GM18951 (cell line): ENCODE measurements around the gene NUFIP1.

Experiments used
- POLR2A ChIP-seq: IDR thresholded peaks from 4 replicates; pipeline ENCODE4 v1.6.1; 2011; ENCODE audit warnings: mild to moderate bottlenecking; ENCODE audit not compliant: insufficient read length, insufficient read depth; ENCODE audit errors: extremely low read depth
- in situ Hi-C: fragments of 300-500 bp; cut with MboI; formaldehyde crosslinking; loops from one replicate; pipeline ENCODE4 v1.12.0; 2022; ENCODE audit warnings: low sequenced_read_pairs, mixed read lengths, inconsistent platforms; ENCODE audit not compliant: unreplicated experiment

NUFIP1 gene

DNA sequence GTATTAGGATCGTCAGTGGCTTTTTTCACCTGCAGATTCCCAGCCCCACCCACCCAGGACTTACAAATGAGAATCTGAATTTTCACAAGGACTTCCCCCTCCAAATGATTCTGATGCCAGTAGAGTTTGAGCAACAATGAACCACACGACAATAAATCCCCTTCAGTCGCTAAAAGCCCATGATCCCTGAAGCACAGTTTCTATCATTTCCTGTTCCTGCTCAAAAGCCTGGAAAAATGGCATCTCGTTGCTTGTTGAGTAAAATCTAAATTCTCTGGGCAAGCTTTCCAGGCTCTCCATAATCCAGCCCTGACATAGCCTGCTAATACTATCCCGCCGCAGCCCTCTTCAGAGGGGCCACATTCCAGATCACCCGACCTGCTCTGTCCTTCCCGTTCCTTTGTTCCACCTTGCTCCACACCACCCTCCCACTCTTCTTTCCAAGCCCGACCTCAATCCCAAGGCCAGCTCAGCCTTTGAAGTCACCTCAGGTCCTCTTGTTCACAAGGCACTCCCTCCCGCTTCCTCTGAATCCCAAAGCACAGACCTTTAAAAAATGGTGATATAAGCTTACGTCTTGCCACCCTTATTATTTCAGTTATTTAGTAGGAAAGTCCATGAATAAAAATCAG is 67.9 kb downstream of the NUFIP1 start:
- TF ChIP-seq POLR2A: no peak
- in situ Hi-C loops: no loop called here

DNA sequence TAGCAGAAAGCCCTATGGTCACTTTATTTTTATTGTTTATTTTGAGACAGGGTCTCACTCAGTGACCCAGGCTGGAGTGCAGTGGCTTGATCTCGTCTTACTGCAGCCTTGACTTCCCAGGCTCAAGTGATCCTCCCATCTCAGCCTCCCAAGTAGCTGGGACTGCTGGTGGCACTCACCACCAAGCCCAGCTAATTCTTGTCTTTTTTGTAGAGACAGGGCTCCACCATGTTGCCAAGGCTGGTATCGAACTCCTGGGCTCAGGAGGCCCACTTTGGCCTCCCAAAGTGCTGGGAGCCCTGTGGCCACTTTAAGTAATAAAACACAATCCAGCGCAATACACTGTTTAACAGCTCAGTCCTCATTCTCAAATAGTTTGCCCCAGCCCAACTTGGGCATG is 69.3 kb downstream of the NUFIP1 start:
- TF ChIP-seq POLR2A: no peak
- in situ Hi-C loops: no loop called here

DNA sequence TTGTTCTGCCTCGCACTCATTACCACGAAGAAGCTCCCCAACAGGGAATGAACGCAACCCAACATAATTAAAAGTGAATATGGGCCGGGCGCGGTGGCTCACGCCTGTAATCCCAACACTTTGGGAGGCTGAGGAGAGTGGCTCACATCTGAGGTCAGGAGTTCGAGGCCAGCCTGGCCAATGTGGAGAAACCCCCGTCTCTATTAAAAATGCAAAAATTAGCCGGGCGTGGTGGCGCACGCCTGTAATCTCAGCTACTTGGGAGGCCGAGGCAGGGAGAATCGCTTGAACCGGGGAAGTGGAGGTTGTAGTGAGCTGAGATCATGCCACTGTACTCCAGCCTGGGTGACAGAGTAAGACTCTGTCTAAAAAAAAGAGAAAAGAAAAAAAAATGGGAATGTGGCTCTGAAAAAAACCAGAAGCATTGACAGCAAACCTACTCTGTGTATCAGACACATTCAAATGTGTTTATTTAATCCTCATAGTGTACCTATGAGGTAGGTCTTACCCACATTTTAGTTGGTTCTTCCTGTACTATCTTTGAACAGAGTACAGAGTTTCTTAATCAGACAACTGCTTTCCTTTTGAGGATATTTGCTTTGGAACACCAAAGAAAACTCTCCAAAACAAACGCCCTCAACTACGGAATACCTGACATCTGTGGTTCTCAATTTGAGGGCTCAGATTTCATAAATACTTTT is 70.0 kb downstream of the NUFIP1 start:
- in situ Hi-C loops: no loop called here
- no peak for TF ChIP-seq POLR2A

DNA sequence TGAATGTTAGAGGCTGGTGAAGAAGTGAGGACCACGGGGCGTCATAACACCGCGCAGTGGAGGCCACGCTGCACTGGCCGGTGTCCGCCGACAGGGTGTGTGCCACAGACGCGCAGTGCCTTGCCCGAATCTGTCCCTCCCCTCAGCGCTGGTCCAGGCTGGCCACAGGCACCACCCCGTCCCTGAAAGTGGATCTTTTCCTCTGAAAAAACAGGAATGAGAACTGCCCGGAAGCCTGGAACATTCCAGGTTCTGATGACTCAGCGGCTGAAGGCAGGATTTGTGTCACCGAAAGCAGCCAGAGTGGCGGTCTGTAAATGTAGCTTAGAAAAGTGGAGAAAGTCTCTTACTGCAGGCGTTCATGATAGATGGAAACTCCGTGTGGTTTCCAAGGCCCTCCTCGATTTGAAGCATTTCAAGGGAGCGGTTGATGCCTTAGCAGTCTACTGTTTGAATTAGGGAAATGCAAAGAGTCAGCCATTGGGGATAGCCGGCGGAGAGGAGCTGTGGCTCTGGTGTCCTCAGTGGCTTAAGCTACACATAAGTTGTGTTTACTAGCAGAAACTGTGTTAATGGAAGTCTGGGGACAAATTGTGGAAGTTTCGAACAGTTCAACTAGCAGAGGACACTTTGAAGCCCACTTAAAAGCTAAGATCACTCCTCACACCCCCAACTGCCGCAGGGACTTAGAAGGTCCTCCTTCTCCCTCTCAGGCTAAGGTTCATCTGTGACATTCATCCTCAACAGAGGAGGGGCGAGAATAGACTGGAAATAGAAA is 70.8 kb downstream of the NUFIP1 start:
- TF ChIP-seq POLR2A: no peak
- in situ Hi-C loops: no loop called here

DNA sequence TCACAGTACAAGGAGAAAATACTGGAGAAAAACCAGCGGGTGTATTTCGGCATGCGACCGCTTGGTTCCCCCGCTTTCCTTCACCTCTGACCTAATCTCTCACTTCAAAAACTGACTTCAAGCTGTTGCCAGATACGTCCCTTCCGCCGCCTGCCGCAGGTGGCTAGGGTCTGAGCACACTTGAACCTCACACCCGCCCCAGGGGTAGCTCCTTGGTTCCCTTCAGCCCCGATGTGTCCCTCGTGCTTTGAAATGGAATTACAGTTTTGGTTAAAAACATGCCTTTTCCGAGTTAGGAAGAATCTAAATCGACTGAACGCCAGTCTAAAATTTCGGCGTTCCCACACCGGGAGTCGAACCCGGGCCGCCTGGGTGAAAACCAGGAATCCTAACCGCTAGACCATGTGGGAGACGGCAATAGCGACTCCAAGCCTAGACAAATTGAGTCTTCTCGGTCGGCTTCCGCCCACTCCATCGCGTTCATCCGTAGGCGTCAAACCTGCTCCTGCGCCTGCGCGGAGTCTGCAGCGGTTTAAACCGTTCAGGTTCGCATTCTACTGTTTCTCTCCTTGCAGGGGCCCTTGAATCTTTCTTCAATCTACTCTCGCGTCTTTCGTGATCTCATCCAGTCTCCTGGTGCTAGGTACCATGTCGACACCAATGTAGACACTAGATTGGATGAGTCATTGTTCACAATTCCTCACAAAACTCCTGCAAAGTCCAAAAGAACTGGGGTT is 71.5 kb downstream of the NUFIP1 start:
- in situ Hi-C loops: no loop called here
- peak; percentile 24 for TF ChIP-seq POLR2A

DNA sequence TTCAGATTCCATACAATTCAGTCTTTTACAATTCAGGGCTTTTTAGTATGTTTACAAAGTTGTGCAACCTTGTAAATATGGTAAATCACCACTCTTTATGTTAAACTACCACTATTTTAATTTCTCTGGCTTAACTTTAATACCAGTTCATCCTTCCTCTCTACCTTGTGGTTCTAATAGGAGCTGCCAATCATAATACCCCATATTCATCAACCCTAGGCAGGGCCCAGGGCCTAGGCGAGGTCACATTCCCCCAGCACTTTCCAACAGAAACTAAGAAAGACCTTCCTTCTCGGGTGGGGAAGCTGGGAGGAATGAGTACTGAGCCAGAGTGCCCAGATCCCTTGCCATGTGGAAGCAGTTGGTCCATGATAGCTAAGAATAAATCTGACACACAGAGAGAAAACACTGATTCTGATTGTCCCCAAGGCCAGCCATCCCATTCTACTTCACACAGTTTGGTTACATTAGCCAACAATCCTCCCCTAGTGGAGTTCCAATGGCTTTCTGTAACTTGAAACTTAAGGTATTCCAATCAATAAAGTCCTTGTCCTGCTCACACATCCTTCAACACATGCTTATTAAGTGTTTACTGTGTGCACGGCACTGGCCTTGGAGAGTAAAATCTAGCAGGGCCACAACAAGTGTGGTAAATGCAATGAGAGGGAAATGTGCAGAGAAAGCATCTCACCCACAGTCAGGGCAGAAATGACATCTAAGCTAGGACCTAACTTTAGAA is 76.8 kb downstream of the NUFIP1 start:
- in situ Hi-C loops: no loop called here
- no peak for TF ChIP-seq POLR2A

DNA sequence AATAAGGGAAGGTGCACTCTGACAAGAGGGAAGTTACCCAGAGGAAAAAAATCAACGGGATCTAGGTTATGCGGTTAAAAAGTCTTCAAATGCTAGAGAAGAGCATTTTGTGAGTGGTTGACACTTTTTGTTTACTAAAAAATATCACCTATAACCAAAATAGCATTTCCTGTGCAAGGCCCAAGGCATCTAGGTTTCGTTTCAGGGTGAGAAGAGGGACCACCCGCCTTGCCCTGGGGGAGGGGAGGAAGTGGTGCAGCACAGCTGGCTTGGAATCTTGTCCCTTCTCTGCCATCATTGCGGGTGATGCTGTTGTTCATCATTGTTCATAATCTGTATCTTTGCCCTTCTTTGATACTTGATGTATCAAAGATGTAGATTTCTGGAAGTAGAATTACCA is 80.6 kb downstream of the NUFIP1 start:
- no peak for TF ChIP-seq POLR2A
- in situ Hi-C loops: no loop called here

DNA sequence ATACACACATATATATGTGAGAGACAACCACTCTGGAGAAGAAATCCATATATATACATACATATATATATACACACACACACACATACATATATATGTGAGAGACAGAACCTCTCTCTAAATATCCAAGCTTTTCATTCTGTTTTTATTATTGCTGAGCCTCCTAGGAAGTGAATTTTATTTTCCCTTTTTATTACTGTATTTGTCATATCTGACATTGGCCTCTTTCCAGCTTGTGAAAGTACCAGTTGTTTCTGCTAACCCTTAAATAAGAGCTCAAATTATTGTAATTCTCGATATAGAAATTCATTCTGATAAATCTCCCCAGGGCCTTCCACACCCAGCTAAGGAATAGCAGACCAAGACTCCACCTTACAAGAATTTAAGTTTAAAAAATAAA is 81.0 kb downstream of the NUFIP1 start:
- in situ Hi-C loops: no loop called here
- TF ChIP-seq POLR2A: no peak

DNA sequence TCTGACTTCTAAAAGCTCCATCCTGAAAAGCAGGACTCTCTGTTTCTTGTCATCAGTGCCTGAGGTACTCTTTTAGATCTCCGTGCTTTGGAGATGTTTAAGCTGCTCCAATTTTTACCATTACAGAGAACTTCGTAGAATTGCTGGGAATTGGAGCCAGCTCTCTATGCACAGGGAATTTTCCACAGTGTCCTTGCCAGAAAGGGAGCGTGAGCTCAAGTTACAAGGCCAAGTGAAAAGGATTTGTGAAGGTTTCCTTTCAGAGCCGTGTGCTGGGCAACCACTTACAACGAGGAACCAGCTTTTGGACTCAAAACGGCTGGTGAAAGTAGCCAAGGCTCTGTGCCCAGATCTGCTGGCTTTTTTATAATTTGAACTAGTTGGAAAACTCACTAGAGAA is 82.6 kb downstream of the NUFIP1 start:
- in situ Hi-C loops: no loop called here
- no peak for TF ChIP-seq POLR2A

DNA sequence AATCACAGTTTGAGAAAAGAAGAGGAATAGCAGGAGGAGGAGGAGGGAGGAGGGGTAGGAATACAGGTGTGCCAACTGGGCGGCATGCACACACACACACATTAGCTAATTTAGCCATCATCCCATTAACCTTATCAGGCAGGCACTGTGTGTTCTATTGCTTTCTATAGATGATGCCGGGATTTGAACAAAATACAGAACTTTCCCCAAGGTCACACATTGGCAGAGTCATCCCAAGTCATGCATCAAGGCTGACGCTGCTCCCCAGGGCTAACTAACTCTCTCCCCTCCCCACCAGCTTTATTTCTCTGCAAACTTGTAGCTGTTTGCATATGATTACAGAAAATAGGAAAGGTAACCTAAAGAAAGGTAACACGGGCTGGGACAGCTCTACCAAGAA is 83.0 kb downstream of the NUFIP1 start:
- in situ Hi-C loops: no loop called here
- TF ChIP-seq POLR2A: no peak

DNA sequence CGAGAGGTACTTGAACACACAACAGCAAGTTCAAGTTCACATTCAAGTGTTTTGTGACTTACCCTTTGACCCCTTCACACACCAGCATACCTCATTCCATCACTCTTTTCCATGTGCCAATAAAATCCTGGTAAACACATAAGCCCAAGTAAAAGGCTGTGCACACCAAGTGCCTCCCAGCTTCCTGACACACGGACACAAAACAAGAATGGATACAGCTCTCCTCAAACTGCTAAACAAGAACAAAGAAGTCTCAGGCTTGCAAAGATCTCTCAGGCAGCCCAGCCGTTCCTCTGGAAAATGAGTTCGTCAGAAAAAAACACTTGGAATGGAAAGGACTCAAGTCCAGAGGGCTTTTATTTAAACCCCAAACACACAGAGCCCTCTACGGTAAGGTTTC is 83.7 kb downstream of the NUFIP1 start:
- in situ Hi-C loops: no loop called here
- no peak for TF ChIP-seq POLR2A

DNA sequence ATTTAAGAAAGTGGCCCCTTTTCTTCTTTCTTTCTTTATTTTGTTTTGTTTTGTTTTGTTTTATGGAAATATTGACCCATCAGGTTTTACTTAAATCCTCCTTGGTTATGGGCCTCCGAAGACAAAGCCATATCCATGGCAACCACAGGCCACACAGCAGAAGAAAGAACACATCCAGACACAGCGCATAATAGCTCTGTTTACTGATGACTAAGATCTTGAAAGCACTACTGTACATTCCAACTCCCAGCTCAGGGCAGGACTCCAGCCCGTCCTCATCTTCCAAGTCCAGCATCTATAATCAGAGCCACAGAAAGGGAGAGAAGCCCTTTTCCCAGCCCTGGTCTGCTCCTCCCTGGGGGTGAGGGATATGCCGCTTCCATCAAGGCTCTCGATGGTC is 84.3 kb downstream of the NUFIP1 start:
- no peak for TF ChIP-seq POLR2A
- in situ Hi-C loops: no loop called here

DNA sequence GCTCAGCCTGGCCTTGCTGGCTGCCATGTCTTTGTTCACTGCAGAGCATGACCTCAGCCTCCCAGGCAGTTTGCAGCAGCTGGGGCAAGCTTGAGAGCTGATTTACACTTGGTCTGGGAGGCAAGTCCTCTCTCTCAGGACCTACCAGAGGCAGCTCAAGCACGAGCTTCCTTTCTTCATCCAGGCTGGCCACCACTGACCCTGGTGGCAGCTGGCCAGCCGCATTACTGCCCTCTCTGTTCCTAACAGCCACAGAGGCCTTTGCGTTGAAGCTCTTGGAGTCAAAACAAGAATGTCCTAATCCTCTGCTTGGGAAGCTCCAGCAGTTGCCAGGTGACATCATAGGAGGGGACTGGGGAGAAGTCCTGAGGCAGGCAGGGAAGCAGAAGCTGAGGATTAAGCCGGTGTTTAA is 85.7 kb downstream of the NUFIP1 start:
- in situ Hi-C loops: no loop called here
- TF ChIP-seq POLR2A: no peak

DNA sequence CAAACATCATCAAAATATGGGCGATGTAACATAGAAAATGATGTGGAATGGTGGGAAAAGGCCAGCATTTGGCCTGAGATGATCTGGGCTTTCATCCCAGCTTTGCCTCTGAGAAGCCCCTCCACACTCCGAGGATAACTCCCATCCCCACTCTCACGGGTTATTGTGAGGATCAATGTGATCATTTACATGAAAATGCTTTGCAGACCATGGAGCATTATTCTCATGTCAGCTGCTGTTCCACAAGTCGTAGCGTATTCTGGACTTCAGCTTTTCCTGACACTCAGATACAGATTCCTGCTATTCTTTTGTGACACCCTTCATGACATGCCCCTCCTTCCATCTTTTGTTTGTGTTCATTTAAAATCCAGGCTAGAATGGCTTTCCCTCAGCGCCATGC is 86.5 kb downstream of the NUFIP1 start:
- TF ChIP-seq POLR2A: no peak
- in situ Hi-C loops: no loop called here
